GM12878 (cell line): ENCODE results near the gene TCP11L2. TPM values are rescaled to one million over a fixed set of nuclear protein-coding genes. Genes with fewer than 3 reads are reported as not detected.

ENCODE experiments used
- ATAC-seq: fragments of 200-7000 bp; cut with Tn5 transposase; 3 replicates; pipeline ENCODE4 v1.9.1; 2020; ENCODE audit warnings: mild to moderate bottlenecking, moderate library complexity
- BruUV-seq: library from RNA; stranded (reverse); fragments of 400-500 nt; replicated peaks from 2 replicates; lab custom pipeline; 2021; lab: Mats Ljungman, UMichigan
- CTCF ChIA-PET: fragments of 300-600 bp; sonication (Branson Sonifier 250); formaldehyde crosslinking; extraction: SDS; loops from one replicate; lab custom pipeline; 2021; ENCODE audit warnings: inconsistent platforms; lab: Yijun Ruan, JAX
- POLR2A ChIA-PET: fragments of 350-600 bp; formaldehyde crosslinking; extraction: SDS; loops from one replicate; lab custom pipeline; 2021; ENCODE audit warnings: inconsistent platforms; lab: Charles Lee
- RAD21 ChIA-PET: fragments of 300-600 bp; sonication (Branson Sonifier 250); formaldehyde crosslinking; loops from one replicate; lab custom pipeline; 2023; ENCODE audit warnings: antibody characterized with exemption; ENCODE audit not compliant: unreplicated experiment; lab: Charles Lee
- SMC1A ChIA-PET: fragments of 300-600 bp; sonication (Branson Sonifier 250); formaldehyde crosslinking; loops from one replicate; lab custom pipeline; 2023; ENCODE audit not compliant: unreplicated experiment, uncharacterized antibody; lab: Charles Lee
- DNase-seq: peaks from one replicate; pipeline ENCODE4 v3.0.0-alpha.2; 2011; ENCODE audit warnings: low read depth, low spot score
- FAIRE-seq: peaks from 3 replicates; lab custom pipeline; 2011; peaks lifted over from hg19 to GRCh38; lab: Jason Lieb, UNC
- H2AFZ ChIP-seq: 2 replicates; pipeline ENCODE4 v1.6.0; 2011; ENCODE audit warnings: low read depth, low read length, control low read depth; ENCODE audit not compliant: control insufficient read depth
- H3K27ac ChIP-seq: 2 replicates; pipeline ENCODE4 v1.5.1; 2011; ENCODE audit warnings: control low read depth; ENCODE audit not compliant: control insufficient read depth, insufficient read depth
- H3K27me3 ChIP-seq, 2 experiments: replicated peaks in 1 of 2; 2 replicates each; pipeline versions ENCODE4 v1.6.0 to v1.6.1; 2011; ENCODE audit warnings: low read length in 1 of 2; ENCODE audit not compliant: control insufficient read depth in 2 of 2, insufficient read depth in 2 of 2
- H3K36me3 ChIP-seq, 2 experiments: 2 replicates each; pipeline ENCODE4 v1.5.1; 2011; ENCODE audit warnings: low read length in 1 of 2; ENCODE audit not compliant: control insufficient read depth in 2 of 2, insufficient read depth in 2 of 2
- H3K4me1 ChIP-seq: 2 replicates; pipeline ENCODE4 v1.6.1; 2011; ENCODE audit warnings: mild to moderate bottlenecking, low read length, moderate library complexity, mixed read lengths; ENCODE audit not compliant: control insufficient read depth, insufficient read depth
- H3K4me2 ChIP-seq: 2 replicates; pipeline ENCODE4 v1.6.0; 2011; ENCODE audit warnings: control low read depth; ENCODE audit not compliant: control insufficient read depth, insufficient read depth
- H3K4me3 ChIP-seq: fragments of 200-600 bp; sonication (generic); 2 replicates; pipeline ENCODE4 v1.5.1; 2016
- H3K79me2 ChIP-seq: 2 replicates; pipeline ENCODE4 v1.6.0; 2011; ENCODE audit warnings: low read length; ENCODE audit not compliant: control insufficient read depth, insufficient read depth
- H3K9ac ChIP-seq: 2 replicates; pipeline ENCODE4 v1.8.0; 2011; ENCODE audit warnings: low read length, control low read depth, mixed read lengths; ENCODE audit not compliant: control insufficient read depth, insufficient read depth
- H3K9me3 ChIP-seq: replicated peaks from 3 replicates; pipeline ENCODE4 v1.5.1; 2011; ENCODE audit warnings: mild to moderate bottlenecking, low read length; ENCODE audit not compliant: control insufficient read depth, insufficient read depth
- H4K20me1 ChIP-seq: 2 replicates; pipeline ENCODE4 v1.6.0; 2011; ENCODE audit not compliant: control insufficient read depth, insufficient read depth
- HDAC2 ChIP-seq: fragments of 200-600 bp; sonication (generic); IDR thresholded peaks from 2 replicates; pipeline ENCODE4 v1.6.1; 2017
- IKZF1 ChIP-seq: fragments of 450-650 bp; conservative IDR thresholded peaks from 2 replicates; pipeline ENCODE4 v1.6.1; 2017; ENCODE audit warnings: antibody characterized with exemption, mild to moderate bottlenecking
- MEF2A ChIP-seq: IDR thresholded peaks from 2 replicates; pipeline ENCODE4 v1.6.1; 2011; ENCODE audit warnings: low read depth, mild to moderate bottlenecking, low read length, moderate library complexity; ENCODE audit not compliant: insufficient read depth
- MTA2 ChIP-seq: fragments of 450-650 bp; IDR thresholded peaks from 2 replicates; pipeline ENCODE4 v1.6.1; 2016; ENCODE audit warnings: low read depth, mild to moderate bottlenecking, moderate library complexity
- MTA3 ChIP-seq: IDR thresholded peaks from 2 replicates; pipeline ENCODE4 v1.6.1; 2012; ENCODE audit warnings: low read length, inconsistent platforms, borderline replicate concordance
- PAX8 ChIP-seq: fragments of 450-650 bp; IDR thresholded peaks from 2 replicates; pipeline ENCODE4 v1.6.1; 2017; ENCODE audit warnings: mild to moderate bottlenecking, moderate library complexity
- RAD51 ChIP-seq: fragments of 450-650 bp; IDR thresholded peaks from 2 replicates; pipeline ENCODE4 v1.6.1; 2016; ENCODE audit warnings: moderate library complexity, mild to moderate bottlenecking, inconsistent platforms
- RELB ChIP-seq: fragments of 450-650 bp; IDR thresholded peaks from 2 replicates; pipeline ENCODE4 v1.6.1; 2017; ENCODE audit warnings: low read depth, mild to moderate bottlenecking, moderate library complexity
- SIX5 ChIP-seq: IDR thresholded peaks from 2 replicates; pipeline ENCODE4 v1.6.1; 2011; ENCODE audit warnings: mild to moderate bottlenecking, low read depth, low read length, moderate library complexity; ENCODE audit not compliant: severe bottlenecking
- STAT1 ChIP-seq: fragments of 450-650 bp; conservative IDR thresholded peaks from 2 replicates; pipeline ENCODE4 v1.6.1; 2014; ENCODE audit warnings: antibody characterized with exemption, mild to moderate bottlenecking
- TARDBP ChIP-seq: IDR thresholded peaks from 2 replicates; pipeline ENCODE4 v1.6.1; 2016; ENCODE audit warnings: borderline replicate concordance
- ZBED1 ChIP-seq: IDR thresholded peaks from 2 replicates; pipeline ENCODE4 v1.6.1; 2016; ENCODE audit warnings: borderline replicate concordance
- ZBTB11 ChIP-seq: fragments of 450-650 bp; formaldehyde crosslinking; IDR thresholded peaks from 2 replicates; pipeline ENCODE4 v1.5.0; 2022; ENCODE audit warnings: mild to moderate bottlenecking, missing genetic modification characterization
- ZNF687 ChIP-seq: fragments of 450-650 bp; IDR thresholded peaks from 2 replicates; pipeline ENCODE4 v1.6.1; 2017; ENCODE audit warnings: mild to moderate bottlenecking, moderate library complexity
- WGBS: methylation state at CpG from one replicate; pipeline ENCODE4 v1.1.6; 2016; ENCODE audit warnings: low lambda C conversion rate; ENCODE audit not compliant: insufficient replicate concordance, insufficient coverage; ENCODE audit errors: missing lambda C conversion rate; 5-methylcytosine and 5-hydroxymethylcytosine counted together
- in situ Hi-C: fragments of 300-500 bp; cut with MboI; formaldehyde crosslinking; loops from 9 replicates; pipeline ENCODE4 v1.14.3; 2018; ENCODE audit warnings: mixed read lengths
- intact Hi-C: fragments of 100-400 bp; cut with micrococcal nuclease; formaldehyde crosslinking; loops from one replicate; pipeline ENCODE4 v1.14.2; 2022; ENCODE audit not compliant: unreplicated experiment
- polyA plus RNA-seq, 11 experiments: library from polyadenylated mRNA; depleted of rRNA in 4 of 11; unstranded in 6 of 11; stranded (reverse) in 5 of 11; fragments of >200 nt; fragmentation: Nextera tagmentation in 4 of 11; fragmentation: Illumina TruSeq in 1 of 11; extraction: Ambion mirVana in 4 of 11; extraction: Trizol in 1 of 11; gene quantifications; 1 replicate in 1 of 11; 2 replicates in 10 of 11; pipeline versions ENCODE4 v1.2.1 to v1.2.3, GENCODE V29; 2011 to 2016; ENCODE audit warnings: inconsistent platforms in 2 of 11, missing spikeins in 2 of 11, low read depth in 1 of 11
- total RNA-seq, 4 experiments: library from RNA; depleted of rRNA in 3 of 4; stranded (reverse); fragments of >200 nt in 3 of 4; fragmentation: Illumina TruSeq in 1 of 4; extraction: Trizol in 1 of 4; gene quantifications; 2 replicates each; pipeline versions ENCODE4 v1.2.1 to v1.2.3, GENCODE V29; 2013 to 2021

TCP11L2 gene
- total and polyA plus RNA-seq, 10 of the 15 experiments (the other 5 are each of a cell fraction or from before 2014, with no cell fraction given): 0.18 to 5.0 (median 0.90) TPM

GRCh38 chr12:106275458-106275857 lies 27.1 kb upstream of the TCP11L2 start:
- peak overlapping the region; percentile 72; the same call in 1 of the 2 replicates for H3K4me2 ChIP-seq
- ChIA-PET RAD21 (no interaction called here), SMC1A (interaction anchor here (2.0 kb wide), 1 partner anchor 49 kb away, joined by 7 read pairs; no protein-coding TSS in a partner anchor), CTCF (interaction anchor here (1.1 to 3.9 kb wide), 3 partner anchors 14 to 48 kb away, joined by 3 to 22 read pairs (median 5); no protein-coding TSS in a partner anchor), POLR2A (no interaction called here)
- BruUV-seq: no TSS peak
- H3K79me2 ChIP-seq: no peaks in the 10 kb centered on the region
- peak overlapping the region; percentile 33 for H3K4me3 ChIP-seq
- peaks cover 24% of the 10 kb centered on the region for H3K4me1 ChIP-seq
- 75% methylated on average over 9 of the region's 9 CpGs for WGBS
- ATAC-seq (no peak), FAIRE-seq (no peak), DNase-seq (no peak)
- no peak overlapping the region for H3K9ac ChIP-seq
- no peaks in the 10 kb centered on the region for H3K27me3 ChIP-seq
- H3K9me3 ChIP-seq: no peaks in the 10 kb centered on the region
- no peaks in the 10 kb centered on the region for H4K20me1 ChIP-seq
- H3K36me3 ChIP-seq: no peaks in the 10 kb centered on the region
- in situ Hi-C loops: no loop called here
- no peak overlapping the region for H3K27ac ChIP-seq
- intact Hi-C loops: no loop called here
- TF ChIP-seq ZNF687 (no peak), ZBTB11 (CRISPR knock-in tag) (no peak), MTA3 (no peak), RAD51 (no peak), ZBED1 (no peak), RELB (no peak), PAX8 (no peak), IKZF1 (no peak), MEF2A (no peak), MTA2 (no peak), SIX5 (no peak), TARDBP (no peak), STAT1 (no peak), HDAC2 (no peak)
- H2AFZ ChIP-seq: no peak overlapping the region
